Spinal cord (tissue), 10 donors: ENCODE results near the gene SRL. TPM values are rescaled to one million over a fixed set of nuclear protein-coding genes. Genes with fewer than 3 reads are reported as not detected.
A peak's percentile ranks its signal among the peaks of the same experiment; 100 is the strongest.
"Not testable (repeated sequence)": the region's sequence is repeated elsewhere in the genome, so short reads cannot be mapped to it uniquely, and the experiment has no call there.

Source experiments
- DNase-seq, 6 donors: peaks; one replicate each; pipeline versions ENCODE4 v3.0.0 to v3.0.0-alpha.2; 2013 to 2015; ENCODE audit warnings: low spot score in 6 of 6, low read depth in 4 of 6
- H3K27ac ChIP-seq: one replicate; pipeline ENCODE4 v1.5.1; 2013; ENCODE audit warnings: low read depth, low read length, control low read depth
- H3K27me3 ChIP-seq: one replicate; pipeline ENCODE4 v1.6.1; 2013; ENCODE audit warnings: low read length; ENCODE audit not compliant: control insufficient read depth, insufficient read depth
- H3K36me3 ChIP-seq: one replicate; pipeline ENCODE4 v1.6.1; 2013; ENCODE audit warnings: low read length; ENCODE audit not compliant: control insufficient read depth, insufficient read depth
- H3K4me1 ChIP-seq: one replicate; pipeline ENCODE4 v1.6.1; 2013; ENCODE audit warnings: low read length; ENCODE audit not compliant: control insufficient read depth, insufficient read depth
- H3K4me3 ChIP-seq: one replicate; pipeline ENCODE4 v1.5.1; 2013; ENCODE audit warnings: low read depth, low read length, control low read depth
- H3K9me3 ChIP-seq: one replicate; pipeline ENCODE4 v1.6.1; 2013; ENCODE audit warnings: low read length; ENCODE audit not compliant: control insufficient read depth, insufficient read depth
- WGBS: methylation state at CpG from one replicate; pipeline ENCODE4 v1.1.5; 2013; ENCODE audit warnings: missing lambda C conversion rate; ENCODE audit not compliant: insufficient coverage; 5-methylcytosine and 5-hydroxymethylcytosine counted together
- polyA plus RNA-seq, 2 donors: library from polyadenylated mRNA; unstranded; fragments of 120-200 nt; gene quantifications; one replicate each; pipeline ENCODE4 v1.2.1, GENCODE V29; 2013; ENCODE audit not compliant: insufficient read length in 2 of 2
- total RNA-seq, 2 donors: library from RNA; depleted of rRNA in 1 of 2; stranded (reverse); fragments of 120-200 nt in 1 of 2; fragments of >200 nt in 1 of 2; gene quantifications; one replicate each; pipeline versions ENCODE4 v1.2.3 to v1.2.4, GENCODE V29; 2013 to 2014
- donor health status: healthy.

Gene SRL
- total and polyA plus RNA-seq, 4 donors: 1.6 to 1.9 (median 1.7) TPM

DNA sequence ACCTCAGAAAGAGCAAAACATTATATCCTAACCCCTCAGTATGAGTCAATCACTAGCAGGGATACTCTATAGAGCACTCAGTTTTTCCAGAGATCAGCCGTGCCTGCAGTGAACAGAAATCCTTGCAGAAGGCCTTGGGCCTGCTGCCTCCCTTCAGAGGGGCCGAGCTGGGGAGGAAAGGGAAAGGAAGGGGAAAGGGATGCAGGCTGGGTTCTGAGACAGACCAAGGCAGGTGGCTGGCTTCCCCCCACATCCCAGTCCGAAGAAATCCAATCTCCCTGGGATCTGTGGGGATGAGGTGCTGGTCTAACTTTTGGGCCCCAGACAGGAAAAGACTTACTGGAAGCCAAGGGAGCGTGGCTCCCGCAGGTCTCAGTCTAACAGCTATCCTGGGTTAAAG, 25.3 kb downstream of the SRL start:
- H3K4me3 ChIP-seq: no peak overlapping the region
- H3K9me3 ChIP-seq: no peaks in the 10 kb centered on the region
- H3K4me1 ChIP-seq: peaks cover 26% of the 10 kb centered on the region
- WGBS: 83% methylated on average over 3 of the region's 5 CpGs
- no peak for DNase-seq
- H3K27ac ChIP-seq: peak overlapping the region; percentile 73
- no peaks in the 10 kb centered on the region for H3K36me3 ChIP-seq
- no peaks in the 10 kb centered on the region for H3K27me3 ChIP-seq

DNA sequence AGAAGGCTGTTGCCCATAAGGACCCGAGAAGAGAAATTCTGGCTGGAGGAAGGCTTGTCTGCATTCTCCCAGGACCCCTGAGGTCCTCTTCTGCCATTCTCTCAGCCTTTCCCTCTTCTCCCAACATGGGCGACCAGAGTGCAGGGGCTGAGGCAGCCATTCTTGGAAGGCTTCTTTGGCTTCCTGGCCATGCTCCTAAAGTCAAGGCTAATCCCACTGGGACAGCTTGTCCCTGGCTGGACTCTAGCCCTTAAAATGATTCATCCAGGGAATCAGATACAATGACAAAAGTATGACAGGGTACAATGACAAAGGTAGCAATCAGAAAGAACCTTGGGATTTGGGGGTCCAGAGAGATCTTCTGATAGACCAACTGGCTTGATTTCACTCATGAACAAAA, 26.8 kb downstream of the SRL start:
- Histone ChIP-seq H3K4me1 (peaks cover 26% of the 10 kb centered on the region), H3K9me3 (no peaks in the 10 kb centered on the region), H3K27ac (no peak overlapping the region), H3K36me3 (no peaks in the 10 kb centered on the region), H3K27me3 (no peaks in the 10 kb centered on the region), H3K4me3 (no peak overlapping the region)
- WGBS: 100% methylated on average over 2 of the region's 2 CpGs
- no peak for DNase-seq

GRCh38 chr16:4214215-4214621, 27.7 kb downstream of the SRL start:
- DNase-seq: no peak
- Histone ChIP-seq H3K4me1 (peaks cover 26% of the 10 kb centered on the region), H3K27ac (no peak overlapping the region), H3K4me3 (no peak overlapping the region), H3K9me3 (no peaks in the 10 kb centered on the region), H3K27me3 (no peaks in the 10 kb centered on the region), H3K36me3 (no peaks in the 10 kb centered on the region)
- WGBS: 74% methylated on average over 6 of the region's 7 CpGs

DNA sequence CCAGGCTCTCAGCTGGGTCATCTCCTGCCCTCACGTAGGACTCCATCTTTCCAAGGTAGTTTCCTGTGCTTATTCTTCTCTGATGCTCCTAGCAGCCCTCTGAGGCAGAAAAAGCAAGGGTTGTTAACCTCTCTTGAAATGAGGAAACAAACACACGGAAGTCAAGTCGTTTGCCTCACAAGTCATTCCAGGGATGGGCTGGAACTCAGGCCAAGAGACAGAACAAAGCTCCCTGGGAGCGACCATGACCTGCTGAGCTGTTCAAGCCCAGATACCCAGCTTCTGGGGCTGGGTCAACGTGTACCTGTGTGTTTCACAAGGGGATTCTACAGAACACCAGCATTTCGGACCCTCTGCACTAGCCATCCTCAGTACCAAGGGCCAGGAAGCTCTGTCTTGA, 28.1 kb downstream of the SRL start:
- no peaks in the 10 kb centered on the region for H3K9me3 ChIP-seq
- no peaks in the 10 kb centered on the region for H3K36me3 ChIP-seq
- H3K4me3 ChIP-seq: no peak overlapping the region
- H3K4me1 ChIP-seq: peaks cover 22% of the 10 kb centered on the region
- 62% methylated on average over 5 of the region's 6 CpGs for WGBS
- no peaks in the 10 kb centered on the region for H3K27me3 ChIP-seq
- H3K27ac ChIP-seq: no peak overlapping the region
- no peak for DNase-seq

DNA sequence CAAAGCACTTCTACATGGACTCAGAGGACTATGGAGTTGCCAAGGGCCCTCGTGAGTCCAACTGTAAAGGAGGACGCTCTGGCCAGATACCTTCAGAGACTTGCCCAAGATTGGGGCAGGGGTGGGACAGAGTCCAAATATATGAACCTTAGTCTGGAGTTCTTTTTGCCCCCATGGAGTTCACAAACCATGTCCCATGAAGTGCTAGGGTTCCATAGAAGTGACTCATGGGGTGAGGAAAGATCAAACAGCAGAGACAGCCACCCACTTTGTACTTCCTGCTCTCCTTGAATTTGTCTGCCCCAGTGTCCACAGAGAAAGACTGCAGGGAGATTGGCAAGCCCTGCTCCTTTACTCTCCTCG, 29.0 kb downstream of the SRL start:
- Histone ChIP-seq H3K36me3 (no peaks in the 10 kb centered on the region), H3K4me1 (peaks cover 14% of the 10 kb centered on the region), H3K27ac (no peak overlapping the region), H3K27me3 (no peaks in the 10 kb centered on the region), H3K4me3 (no peak overlapping the region), H3K9me3 (no peaks in the 10 kb centered on the region)
- no peak for DNase-seq
- 87% methylated on average over 2 of the region's 3 CpGs for WGBS

GRCh38 chr16:4212211-4212933, 29.5 kb downstream of the SRL start:
- H3K9me3 ChIP-seq: no peaks in the 10 kb centered on the region
- H3K36me3 ChIP-seq: no peaks in the 10 kb centered on the region
- H3K4me1 ChIP-seq: peaks cover 10% of the 10 kb centered on the region
- no peak overlapping the region for H3K4me3 ChIP-seq
- 82% methylated on average over 11 of the region's 11 CpGs for WGBS
- no peaks in the 10 kb centered on the region for H3K27me3 ChIP-seq
- DNase-seq: no peak
- no peak overlapping the region for H3K27ac ChIP-seq

GRCh38 chr16:4211445-4212210, 30.3 kb downstream of the SRL start:
- H3K4me1 ChIP-seq, H3K9me3 ChIP-seq, H3K27ac ChIP-seq, H3K36me3 ChIP-seq, DNase-seq, H3K4me3 ChIP-seq, H3K27me3 ChIP-seq: not testable (repeated sequence)
- WGBS: 97% methylated on average over 20 of the region's 22 CpGs

GRCh38 chr16:4209666-4210065, 32.2 kb downstream of the SRL start:
- Histone ChIP-seq H3K4me1 (peaks cover 5% of the 10 kb centered on the region), H3K27me3 (no peaks in the 10 kb centered on the region), H3K9me3 (no peaks in the 10 kb centered on the region), H3K27ac (no peak overlapping the region), H3K36me3 (no peaks in the 10 kb centered on the region), H3K4me3 (no peak overlapping the region)
- DNase-seq: no peak
- 82% methylated on average over 3 of the region's 6 CpGs for WGBS

- H3K9me3 ChIP-seq: no peaks in the 10 kb centered on the region
- no peak overlapping the region for H3K4me3 ChIP-seq
- no peaks in the 10 kb centered on the region for H3K36me3 ChIP-seq
- WGBS: 85% methylated on average over 11 of the region's 14 CpGs
- H3K27ac ChIP-seq: no peak overlapping the region
- DNase-seq: no peak
- no peaks in the 10 kb centered on the region for H3K27me3 ChIP-seq
- peaks cover 5% of the 10 kb centered on the region for H3K4me1 ChIP-seq
These were observed 33.5 kb downstream of the SRL start for GRCh38 chr16:4208341-4208751.
